Activated CD4-positive, alpha-beta memory T cell treated with anti-CD3 and anti-CD28 coated beads, Interleukin-2, amount 10 ng/mL, durations not matched to agents 7 days and 5 days (primary cell): ENCODE results near the gene PHACTR3. TPM values are rescaled to one million over a fixed set of nuclear protein-coding genes. Genes with fewer than 3 reads are reported as not detected.

Experiments used
- CTCF ChIA-PET: fragments of 350-600 bp; sonication (Branson Sonifier 250); formaldehyde crosslinking; loops from one replicate; lab custom pipeline; 2021; ENCODE audit warnings: antibody characterized with exemption, inconsistent platforms; lab: Charles Lee
- POLR2A ChIA-PET: fragments of 350-600 bp; sonication (Branson Sonifier 250); formaldehyde crosslinking; loops from one replicate; lab custom pipeline; 2021; ENCODE audit warnings: antibody characterized with exemption; lab: Charles Lee
- DNase-seq: peaks from one replicate; pipeline ENCODE4 v3.0.0-alpha.2; 2020
- H3K27ac Mint-ChIP-seq: one replicate; pipeline ENCODE4 v1.8.0; 2021; ENCODE audit warnings: mild to moderate bottlenecking, mixed read lengths
- H3K27me3 Mint-ChIP-seq: one replicate; pipeline ENCODE4 v1.8.0; 2021; ENCODE audit warnings: mixed read lengths
- H3K36me3 Mint-ChIP-seq: one replicate; pipeline ENCODE4 v1.8.0; 2021; ENCODE audit warnings: low read depth, mixed read lengths
- H3K4me1 Mint-ChIP-seq: one replicate; pipeline ENCODE4 v1.8.0; 2021; ENCODE audit warnings: mixed read lengths
- H3K4me3 Mint-ChIP-seq: one replicate; pipeline ENCODE4 v1.8.0; 2021; ENCODE audit warnings: mild to moderate bottlenecking, mixed read lengths
- H3K9me3 Mint-ChIP-seq: one replicate; pipeline ENCODE4 v1.8.0; 2021; ENCODE audit warnings: mixed read lengths
- total RNA-seq, 2 experiments: library from RNA; stranded (reverse); gene quantifications; one replicate each; pipeline ENCODE4 v1.2.3, GENCODE V29; 2021

The PHACTR3 gene
- total RNA-seq, 2 experiments from 2014 or later: not detected

GRCh38 chr20:59728722-59729430, 124.5 kb downstream of the PHACTR3 start:
- POLR2A ChIA-PET: no interaction called here
- no peaks in the 10 kb centered on the region for H3K4me1 Mint-ChIP-seq
- H3K4me3 Mint-ChIP-seq: no peak overlapping the region
- CTCF ChIA-PET: no interaction called here
- DNase-seq: no peak
- no peak overlapping the region for H3K27ac Mint-ChIP-seq
- H3K9me3 Mint-ChIP-seq: no peaks in the 10 kb centered on the region
- no peaks in the 10 kb centered on the region for H3K36me3 Mint-ChIP-seq
- H3K27me3 Mint-ChIP-seq: peaks cover 2% of the 10 kb centered on the region

GRCh38 chr20:59729506-59729905, 125.2 kb downstream of the PHACTR3 start:
- H3K4me1 Mint-ChIP-seq: no peaks in the 10 kb centered on the region
- no peak for DNase-seq
- H3K27ac Mint-ChIP-seq: no peak overlapping the region
- ChIA-PET POLR2A (no interaction called here), CTCF (no interaction called here)
- no peak overlapping the region for H3K4me3 Mint-ChIP-seq
- H3K36me3 Mint-ChIP-seq: no peaks in the 10 kb centered on the region
- no peaks in the 10 kb centered on the region for H3K9me3 Mint-ChIP-seq
- peaks cover 2% of the 10 kb centered on the region for H3K27me3 Mint-ChIP-seq

DNA sequence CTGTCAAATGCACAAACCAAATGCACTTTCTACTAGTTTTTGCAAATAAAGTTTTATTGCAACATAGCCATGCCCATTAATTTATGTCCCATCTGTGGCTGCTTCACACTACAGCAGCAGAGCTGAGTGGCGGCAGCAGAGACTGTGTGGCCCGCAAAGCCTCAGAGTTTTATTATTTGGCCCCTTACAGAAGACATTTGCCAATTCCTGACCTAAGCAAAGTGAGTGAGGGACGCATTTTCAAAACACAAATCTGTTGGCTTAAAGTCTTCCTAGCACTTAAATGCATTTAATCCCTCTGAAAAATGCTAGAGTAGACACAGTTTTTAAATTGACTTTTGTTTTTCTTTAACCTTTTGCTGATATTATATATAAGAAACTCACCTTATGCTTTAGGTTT, 126.4 kb downstream of the PHACTR3 start:
- no peaks in the 10 kb centered on the region for H3K9me3 Mint-ChIP-seq
- H3K36me3 Mint-ChIP-seq: no peaks in the 10 kb centered on the region
- no peak overlapping the region for H3K4me3 Mint-ChIP-seq
- no peak overlapping the region for H3K27ac Mint-ChIP-seq
- no peaks in the 10 kb centered on the region for H3K4me1 Mint-ChIP-seq
- H3K27me3 Mint-ChIP-seq: peaks cover 2% of the 10 kb centered on the region
- POLR2A ChIA-PET: no interaction called here
- CTCF ChIA-PET: no interaction called here
- no peak for DNase-seq

DNA sequence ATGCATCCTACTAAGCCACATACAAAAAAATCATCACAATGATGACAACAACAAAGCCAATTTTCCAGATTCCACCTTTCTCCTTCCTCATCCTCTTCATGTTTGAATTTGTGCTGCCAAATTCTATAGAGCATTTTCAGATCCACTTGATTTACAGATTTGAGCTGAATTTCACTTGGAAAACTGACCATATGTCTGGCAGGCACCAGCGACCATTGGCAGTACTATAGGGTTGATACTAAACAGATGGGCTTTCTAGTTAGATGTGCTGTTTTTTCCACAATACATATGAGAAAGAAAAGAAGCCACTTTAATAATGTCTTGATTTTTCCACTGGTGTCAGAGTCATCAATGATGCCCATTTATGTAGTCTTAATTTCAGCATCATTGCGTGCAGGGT, 127.0 kb downstream of the PHACTR3 start:
- Mint-ChIP-seq H3K4me3 (no peak overlapping the region), H3K27me3 (peaks cover 2% of the 10 kb centered on the region), H3K9me3 (no peaks in the 10 kb centered on the region), H3K27ac (no peak overlapping the region), H3K36me3 (no peaks in the 10 kb centered on the region), H3K4me1 (no peaks in the 10 kb centered on the region)
- ChIA-PET POLR2A (no interaction called here), CTCF (no interaction called here)
- no peak for DNase-seq

GRCh38 chr20:59733351-59733750, 129.0 kb downstream of the PHACTR3 start:
- Mint-ChIP-seq H3K9me3 (no peaks in the 10 kb centered on the region), H3K36me3 (no peaks in the 10 kb centered on the region), H3K27me3 (peaks cover 2% of the 10 kb centered on the region), H3K4me3 (no peak overlapping the region), H3K4me1 (no peaks in the 10 kb centered on the region), H3K27ac (no peak overlapping the region)
- CTCF ChIA-PET: no interaction called here
- POLR2A ChIA-PET: no interaction called here
- DNase-seq: no peak

- Mint-ChIP-seq H3K27me3 (no peaks in the 10 kb centered on the region), H3K27ac (no peak overlapping the region), H3K9me3 (no peaks in the 10 kb centered on the region), H3K36me3 (no peaks in the 10 kb centered on the region), H3K4me1 (no peaks in the 10 kb centered on the region), H3K4me3 (no peak overlapping the region)
- CTCF ChIA-PET: no interaction called here
- POLR2A ChIA-PET: no interaction called here
- no peak for DNase-seq
These were observed 131.1 kb downstream of the PHACTR3 start for GRCh38 chr20:59735486-59735885.

DNA sequence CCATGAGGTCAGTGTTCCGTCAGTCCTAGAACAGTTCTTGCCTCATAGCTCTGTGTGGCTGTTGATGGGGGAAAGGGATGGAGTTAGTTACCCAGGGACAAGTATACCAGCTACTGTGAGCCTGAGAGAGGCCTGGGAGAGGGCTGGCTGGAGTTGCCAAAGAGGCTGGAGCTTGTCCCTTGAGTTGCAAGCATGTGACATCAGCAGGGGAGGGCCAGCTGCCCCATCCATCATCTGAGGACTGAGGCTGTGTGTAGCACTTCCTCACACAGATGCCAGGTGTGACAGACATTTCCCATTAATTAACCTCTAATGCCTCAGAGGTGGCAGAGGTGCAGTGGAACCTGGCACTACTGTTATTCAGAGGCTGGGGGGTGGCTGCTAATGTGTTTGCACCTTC, 131.6 kb downstream of the PHACTR3 start:
- Mint-ChIP-seq H3K4me1 (no peaks in the 10 kb centered on the region), H3K27me3 (no peaks in the 10 kb centered on the region), H3K36me3 (no peaks in the 10 kb centered on the region), H3K27ac (no peak overlapping the region), H3K4me3 (no peak overlapping the region), H3K9me3 (no peaks in the 10 kb centered on the region)
- DNase-seq: no peak
- CTCF ChIA-PET: no interaction called here
- POLR2A ChIA-PET: no interaction called here

DNA sequence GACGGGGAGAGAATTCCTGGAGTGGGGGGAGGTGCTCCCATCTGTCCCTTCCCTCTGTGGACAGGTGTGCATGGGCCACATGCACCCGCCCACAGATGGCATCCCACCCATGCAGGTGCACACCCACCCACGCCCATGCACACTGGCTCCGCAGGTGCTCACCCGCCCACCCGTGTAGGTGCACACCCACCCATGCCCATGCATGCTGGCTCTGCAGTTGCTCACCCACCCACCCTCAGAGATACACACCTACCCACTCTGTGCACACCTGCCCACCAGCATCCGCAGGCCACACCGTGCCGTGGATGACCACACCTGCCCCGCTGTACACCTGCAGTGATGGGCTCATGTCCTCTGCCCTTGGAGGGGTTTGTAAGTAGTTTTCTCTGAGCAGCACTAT, 132.0 kb downstream of the PHACTR3 start:
- Mint-ChIP-seq H3K27me3 (no peaks in the 10 kb centered on the region), H3K36me3 (no peaks in the 10 kb centered on the region), H3K4me1 (no peaks in the 10 kb centered on the region), H3K9me3 (no peaks in the 10 kb centered on the region), H3K4me3 (no peak overlapping the region), H3K27ac (no peak overlapping the region)
- DNase-seq: no peak
- POLR2A ChIA-PET: no interaction called here
- CTCF ChIA-PET: no interaction called here

GRCh38 chr20:59737073-59737666, 132.8 kb downstream of the PHACTR3 start:
- DNase-seq: no peak
- Mint-ChIP-seq H3K9me3 (no peaks in the 10 kb centered on the region), H3K4me1 (no peaks in the 10 kb centered on the region), H3K27me3 (no peaks in the 10 kb centered on the region), H3K36me3 (no peaks in the 10 kb centered on the region), H3K4me3 (no peak overlapping the region), H3K27ac (no peak overlapping the region)
- CTCF ChIA-PET: no interaction called here
- POLR2A ChIA-PET: no interaction called here

DNA sequence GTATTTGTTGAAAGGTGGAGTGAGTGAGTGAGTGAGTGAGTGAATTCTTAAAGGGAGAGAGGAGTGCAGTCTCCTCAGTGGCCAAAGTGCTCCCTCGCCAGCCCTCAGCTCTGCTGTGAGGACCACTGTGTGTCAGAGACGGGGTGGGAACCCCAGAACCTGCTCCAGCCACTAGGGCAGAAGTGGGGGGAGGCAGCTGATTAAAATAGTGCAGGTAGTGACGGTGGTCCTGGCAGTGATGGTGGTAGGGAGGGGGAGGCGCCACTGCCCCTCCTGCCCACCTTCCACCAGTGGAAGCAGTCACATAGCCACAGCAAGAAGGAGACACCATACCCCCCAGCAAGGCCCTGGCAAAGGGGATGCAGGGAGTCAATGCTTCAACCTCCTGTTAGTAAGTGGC, 133.5 kb downstream of the PHACTR3 start:
- H3K27me3 Mint-ChIP-seq: no peaks in the 10 kb centered on the region
- no peak overlapping the region for H3K4me3 Mint-ChIP-seq
- no peaks in the 10 kb centered on the region for H3K9me3 Mint-ChIP-seq
- POLR2A ChIA-PET: no interaction called here
- no peaks in the 10 kb centered on the region for H3K4me1 Mint-ChIP-seq
- no peak for DNase-seq
- no peak overlapping the region for H3K27ac Mint-ChIP-seq
- H3K36me3 Mint-ChIP-seq: no peaks in the 10 kb centered on the region
- CTCF ChIA-PET: no interaction called here

DNA sequence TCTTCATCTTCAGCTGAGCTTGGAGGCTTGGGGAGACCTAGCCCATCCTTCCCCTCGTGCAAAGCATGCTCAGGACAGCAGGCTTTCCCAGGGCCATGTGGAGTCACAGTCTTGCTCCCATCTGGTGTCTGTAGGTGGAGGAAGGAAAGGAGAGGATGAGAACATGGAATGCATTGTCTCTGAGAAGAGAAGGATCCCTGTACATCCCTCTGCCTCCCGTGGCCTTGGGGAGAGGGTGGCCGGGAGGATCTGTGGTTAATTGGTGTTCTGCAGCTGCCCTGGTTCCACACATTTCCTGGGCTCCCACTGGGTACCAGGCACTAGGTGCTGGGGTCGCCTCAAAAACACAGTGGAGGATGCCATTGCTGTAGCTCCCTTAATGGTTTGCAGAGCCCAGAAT, 134.5 kb downstream of the PHACTR3 start:
- Mint-ChIP-seq H3K4me1 (no peaks in the 10 kb centered on the region), H3K9me3 (no peaks in the 10 kb centered on the region), H3K27me3 (no peaks in the 10 kb centered on the region), H3K27ac (no peak overlapping the region), H3K4me3 (no peak overlapping the region), H3K36me3 (no peaks in the 10 kb centered on the region)
- DNase-seq: no peak
- ChIA-PET CTCF (no interaction called here), POLR2A (no interaction called here)

DNA sequence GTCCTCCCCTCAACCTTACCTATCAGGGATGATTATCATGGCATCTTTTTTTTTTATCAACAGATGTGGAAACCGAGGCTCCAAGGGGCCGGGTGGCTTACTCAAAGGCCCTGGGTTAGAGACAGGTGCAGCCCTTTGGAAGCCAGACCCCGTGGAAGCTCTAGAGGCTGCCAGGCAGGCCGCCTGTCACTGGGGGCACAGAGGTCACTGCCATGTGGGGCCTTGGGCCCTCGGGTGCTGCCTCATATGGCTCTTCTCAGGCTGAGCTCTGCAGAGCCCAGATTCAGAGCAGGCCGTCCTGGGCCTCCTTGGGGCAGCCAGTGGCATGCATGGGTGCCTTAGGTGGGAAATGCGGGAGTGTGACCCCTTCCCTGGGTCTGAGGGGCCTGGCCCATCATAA, 136.3 kb downstream of the PHACTR3 start:
- no peak overlapping the region for H3K27ac Mint-ChIP-seq
- POLR2A ChIA-PET: no interaction called here
- no peaks in the 10 kb centered on the region for H3K27me3 Mint-ChIP-seq
- no peaks in the 10 kb centered on the region for H3K4me1 Mint-ChIP-seq
- H3K36me3 Mint-ChIP-seq: no peaks in the 10 kb centered on the region
- H3K9me3 Mint-ChIP-seq: no peaks in the 10 kb centered on the region
- no peak overlapping the region for H3K4me3 Mint-ChIP-seq
- DNase-seq: no peak
- CTCF ChIA-PET: no interaction called here

DNA sequence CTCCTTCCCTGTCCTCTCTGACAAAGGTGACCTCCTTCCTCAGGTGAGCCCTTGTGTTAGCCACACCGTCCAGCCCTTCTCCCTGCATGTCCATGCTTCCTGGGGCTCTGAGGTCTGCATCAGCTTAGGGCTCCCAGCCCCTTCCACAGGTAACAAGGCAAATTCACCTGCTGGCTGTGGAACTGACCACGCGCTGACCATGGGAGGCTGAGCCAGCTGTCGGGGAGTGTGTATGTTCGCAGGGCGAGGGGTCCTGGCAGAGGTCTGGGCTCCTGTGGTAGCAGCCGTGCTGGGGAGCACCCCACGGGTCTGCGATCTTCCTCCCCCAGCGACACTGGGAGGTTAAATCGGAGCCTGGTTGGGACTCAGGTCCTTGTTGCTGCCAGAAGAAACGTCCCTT, 136.7 kb downstream of the PHACTR3 start:
- ChIA-PET POLR2A (no interaction called here), CTCF (no interaction called here)
- H3K27ac Mint-ChIP-seq: no peak overlapping the region
- H3K4me1 Mint-ChIP-seq: no peaks in the 10 kb centered on the region
- no peak overlapping the region for H3K4me3 Mint-ChIP-seq
- H3K27me3 Mint-ChIP-seq: no peaks in the 10 kb centered on the region
- no peaks in the 10 kb centered on the region for H3K9me3 Mint-ChIP-seq
- no peaks in the 10 kb centered on the region for H3K36me3 Mint-ChIP-seq
- DNase-seq: no peak

DNA sequence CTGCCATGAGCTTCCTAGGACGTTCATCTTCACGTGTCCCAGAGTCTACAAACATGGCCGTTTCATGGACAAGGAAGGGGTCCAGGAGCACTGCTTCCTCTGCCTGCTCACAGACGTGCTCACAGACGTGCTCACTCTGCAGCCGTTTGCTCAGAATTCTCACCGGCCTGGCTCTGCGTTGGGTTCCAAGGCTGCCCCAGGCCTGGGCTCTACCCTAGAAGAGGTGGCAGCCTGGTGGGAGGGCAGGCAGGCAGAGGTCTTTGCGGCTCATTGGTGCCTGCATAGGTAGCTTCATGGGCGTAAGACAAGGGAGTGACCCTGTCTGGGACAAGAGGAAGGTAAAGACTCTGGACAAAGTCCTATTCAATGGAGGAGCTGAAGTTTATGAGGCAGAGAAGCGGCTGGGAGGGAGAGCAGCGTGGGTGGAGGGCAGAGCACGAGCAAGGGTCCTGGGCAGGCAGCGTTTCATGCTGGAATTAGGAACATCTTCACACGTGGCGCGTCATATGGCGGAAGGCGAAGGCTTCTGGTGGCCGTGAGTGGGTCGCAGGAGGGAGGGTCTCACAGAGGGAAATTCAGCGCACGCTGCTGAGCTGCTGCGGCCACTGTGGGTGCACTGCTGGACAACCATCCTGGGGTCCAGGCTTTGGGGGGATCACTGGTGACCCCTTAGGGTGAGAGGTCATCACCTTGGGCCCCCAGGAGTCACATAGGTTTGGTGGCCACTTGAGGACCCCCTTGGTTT, 138.2 kb downstream of the PHACTR3 start:
- Mint-ChIP-seq H3K27ac (no peak overlapping the region), H3K9me3 (no peaks in the 10 kb centered on the region), H3K4me1 (no peaks in the 10 kb centered on the region), H3K36me3 (no peaks in the 10 kb centered on the region), H3K27me3 (no peaks in the 10 kb centered on the region), H3K4me3 (no peak overlapping the region)
- ChIA-PET CTCF (no interaction called here), POLR2A (no interaction called here)
- DNase-seq: no peak
